KG1 (cell line): ENCODE data around the gene CACNG7.
"Not testable (repeated sequence)": the region's sequence is repeated elsewhere in the genome, so short reads cannot be mapped to it uniquely, and the experiment has no call there.

ENCODE experiments used
- DNase-seq: peaks from one replicate; lab custom pipeline; 2025; lab: John Stamatoyannopoulos, UW

Gene CACNG7

GRCh38 chr19:53908935-53909415 is at the start of gene CACNG7:
Gene CACNG7 (plus strand): TSS chr19:53909278. CDS start chr19:53912832, 3,554 bp downstream.
- no peak for DNase-seq

- DNase-seq, result no peak
Measured at GRCh38 chr19:53864308-53864836, 44.7 kb upstream of the CACNG7 start.

GRCh38 chr19:53865523-53865917 is 43.6 kb upstream of the CACNG7 start:
- no peak for DNase-seq

- no peak for DNase-seq
Measured at GRCh38 chr19:53865918-53866864, 42.9 kb upstream of the CACNG7 start.

GRCh38 chr19:53866865-53867224 is 42.2 kb upstream of the CACNG7 start:
- DNase-seq, result no peak

- DNase-seq, result peak; percentile 94
Measured at GRCh38 chr19:53867225-53868090, 41.6 kb upstream of the CACNG7 start, which contains the start of gene MYADM. Gene MYADM (plus strand): TSS chr19:53867883. CDS start chr19:53873530, 5,647 bp downstream.

GRCh38 chr19:53868091-53868891 is 40.8 kb upstream of the CACNG7 start:
- DNase-seq, result no peak

GRCh38 chr19:53868892-53869804 is 39.9 kb upstream of the CACNG7 start:
- DNase-seq, result peak; percentile 91

GRCh38 chr19:53869805-53870484 is 39.1 kb upstream of the CACNG7 start:
- not testable (repeated sequence) for DNase-seq

GRCh38 chr19:53870485-53870844 is 38.6 kb upstream of the CACNG7 start:
- peak; percentile 69 for DNase-seq

- peak; percentile 33 for DNase-seq
Measured at GRCh38 chr19:53871454-53871853, 37.6 kb upstream of the CACNG7 start.

GRCh38 chr19:53872762-53873161 is 36.3 kb upstream of the CACNG7 start:
- DNase-seq, result no peak

- no peak for DNase-seq
Measured at GRCh38 chr19:53873773-53874605, 35.1 kb upstream of the CACNG7 start.

- no peak for DNase-seq
Measured at GRCh38 chr19:53874606-53874990, 34.5 kb upstream of the CACNG7 start.

GRCh38 chr19:53875602-53876325 is 33.3 kb upstream of the CACNG7 start:
- no peak for DNase-seq

GRCh38 chr19:53876651-53877224 is 32.3 kb upstream of the CACNG7 start:
- no peak for DNase-seq

- no peak for DNase-seq
Measured at GRCh38 chr19:53877361-53877766, 31.7 kb upstream of the CACNG7 start.

- no peak for DNase-seq
Measured at GRCh38 chr19:53878776-53879139, 30.3 kb upstream of the CACNG7 start.
